Type B pancreatic cell (in vitro differentiated cells): Measurements from ENCODE around the gene NME7. TPM values are rescaled to one million over a fixed set of nuclear protein-coding genes. Genes with fewer than 3 reads are reported as not detected.
A peak's percentile ranks its signal among the peaks of the same experiment; 100 is the strongest.

Experiments
- DNase-seq: peaks from one replicate; pipeline ENCODE4 v3.0.0; 2021; ENCODE audit warnings: mixed read lengths; ENCODE audit not compliant: unreplicated experiment; ENCODE audit errors: extremely low spot score
- H3K27ac Mint-ChIP-seq: 2 replicates; pipeline ENCODE4 v1.8.0; 2021; ENCODE audit warnings: mild to moderate bottlenecking, mixed read lengths
- H3K27me3 Mint-ChIP-seq: 2 replicates; pipeline ENCODE4 v1.8.0; 2021; ENCODE audit warnings: mixed read lengths
- H3K36me3 Mint-ChIP-seq: 2 replicates; pipeline ENCODE4 v1.8.0; 2021; ENCODE audit warnings: mixed read lengths
- H3K4me1 Mint-ChIP-seq: one replicate; pipeline ENCODE4 v1.8.0; 2021; ENCODE audit warnings: mixed read lengths; ENCODE audit not compliant: unreplicated experiment
- H3K4me3 Mint-ChIP-seq: 2 replicates; pipeline ENCODE4 v1.8.0; 2021; ENCODE audit warnings: mild to moderate bottlenecking, mixed read lengths
- H3K9me3 Mint-ChIP-seq: 2 replicates; pipeline ENCODE4 v1.8.0; 2021; ENCODE audit warnings: mixed read lengths
- total RNA-seq: library from RNA; stranded (reverse); gene quantifications from 2 replicates; pipeline ENCODE4 v1.2.1, GENCODE V29; 2021; ENCODE audit warnings: low replicate concordance
- TF ChIP-seq, protein P1 (sequence below): fragments of 200-600 bp; sonication (generic); conservative IDR thresholded peaks from 2 replicates; pipeline ENCODE4 v1.5.0; 2021; ENCODE audit warnings: antibody characterized with exemption, mild to moderate bottlenecking

NME7 gene
- total RNA-seq, 1 donor from 2014 or later = 25.9 TPM

GRCh38 chr1:169110236-169110635 lies 257.4 kb downstream of the NME7 start:
- peaks cover 45% of the 10 kb centered on the region for H3K4me1 Mint-ChIP-seq
- no peak for DNase-seq
- H3K9me3 Mint-ChIP-seq = no peaks in the 10 kb centered on the region
- H3K27ac Mint-ChIP-seq = peak overlapping the region; percentile 92
- no peaks in the 10 kb centered on the region for H3K27me3 Mint-ChIP-seq
- TF ChIP-seq, protein P1, sequence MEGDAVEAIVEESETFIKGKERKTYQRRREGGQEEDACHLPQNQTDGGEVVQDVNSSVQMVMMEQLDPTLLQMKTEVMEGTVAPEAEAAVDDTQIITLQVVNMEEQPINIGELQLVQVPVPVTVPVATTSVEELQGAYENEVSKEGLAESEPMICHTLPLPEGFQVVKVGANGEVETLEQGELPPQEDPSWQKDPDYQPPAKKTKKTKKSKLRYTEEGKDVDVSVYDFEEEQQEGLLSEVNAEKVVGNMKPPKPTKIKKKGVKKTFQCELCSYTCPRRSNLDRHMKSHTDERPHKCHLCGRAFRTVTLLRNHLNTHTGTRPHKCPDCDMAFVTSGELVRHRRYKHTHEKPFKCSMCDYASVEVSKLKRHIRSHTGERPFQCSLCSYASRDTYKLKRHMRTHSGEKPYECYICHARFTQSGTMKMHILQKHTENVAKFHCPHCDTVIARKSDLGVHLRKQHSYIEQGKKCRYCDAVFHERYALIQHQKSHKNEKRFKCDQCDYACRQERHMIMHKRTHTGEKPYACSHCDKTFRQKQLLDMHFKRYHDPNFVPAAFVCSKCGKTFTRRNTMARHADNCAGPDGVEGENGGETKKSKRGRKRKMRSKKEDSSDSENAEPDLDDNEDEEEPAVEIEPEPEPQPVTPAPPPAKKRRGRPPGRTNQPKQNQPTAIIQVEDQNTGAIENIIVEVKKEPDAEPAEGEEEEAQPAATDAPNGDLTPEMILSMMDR = no peak
- peak overlapping the region; percentile 94 for H3K4me3 Mint-ChIP-seq
- peaks cover 39% of the 10 kb centered on the region for H3K36me3 Mint-ChIP-seq

DNA sequence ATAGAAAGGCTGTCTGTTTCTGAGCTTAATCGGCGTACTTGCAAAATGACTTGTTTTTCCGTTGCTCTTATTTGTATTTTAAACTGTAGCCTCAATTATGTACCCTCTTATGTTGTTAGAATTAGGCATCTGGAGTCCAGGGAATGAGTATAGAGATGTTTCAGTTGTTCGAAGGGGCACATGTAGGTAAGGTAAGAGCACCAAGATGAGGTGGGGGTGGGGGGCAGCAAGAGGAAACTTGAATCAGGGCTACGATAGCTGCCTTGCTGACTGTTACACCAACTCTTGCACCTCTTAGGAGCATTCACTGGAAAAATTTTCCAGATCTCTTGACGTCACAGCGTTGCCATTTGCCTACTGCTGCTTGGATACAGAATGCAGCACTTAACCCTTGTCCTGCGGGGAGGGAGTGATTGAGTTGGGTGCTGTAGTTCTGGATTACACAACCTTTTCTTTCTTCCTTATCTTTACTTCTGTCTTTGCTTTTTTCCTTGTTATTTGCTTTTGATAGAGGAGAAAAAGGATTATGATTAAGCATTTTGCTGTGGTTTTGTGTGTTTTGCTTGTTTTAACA lies 257.9 kb downstream of the NME7 start:
- peaks cover 45% of the 10 kb centered on the region for H3K4me1 Mint-ChIP-seq
- peak overlapping the region; percentile 94 for H3K4me3 Mint-ChIP-seq
- no peaks in the 10 kb centered on the region for H3K27me3 Mint-ChIP-seq
- peaks cover 38% of the 10 kb centered on the region for H3K36me3 Mint-ChIP-seq
- TF ChIP-seq, protein P1 = no peak
- no peak for DNase-seq
- H3K9me3 Mint-ChIP-seq = no peaks in the 10 kb centered on the region
- peak overlapping the region; percentile 92 for H3K27ac Mint-ChIP-seq

DNA sequence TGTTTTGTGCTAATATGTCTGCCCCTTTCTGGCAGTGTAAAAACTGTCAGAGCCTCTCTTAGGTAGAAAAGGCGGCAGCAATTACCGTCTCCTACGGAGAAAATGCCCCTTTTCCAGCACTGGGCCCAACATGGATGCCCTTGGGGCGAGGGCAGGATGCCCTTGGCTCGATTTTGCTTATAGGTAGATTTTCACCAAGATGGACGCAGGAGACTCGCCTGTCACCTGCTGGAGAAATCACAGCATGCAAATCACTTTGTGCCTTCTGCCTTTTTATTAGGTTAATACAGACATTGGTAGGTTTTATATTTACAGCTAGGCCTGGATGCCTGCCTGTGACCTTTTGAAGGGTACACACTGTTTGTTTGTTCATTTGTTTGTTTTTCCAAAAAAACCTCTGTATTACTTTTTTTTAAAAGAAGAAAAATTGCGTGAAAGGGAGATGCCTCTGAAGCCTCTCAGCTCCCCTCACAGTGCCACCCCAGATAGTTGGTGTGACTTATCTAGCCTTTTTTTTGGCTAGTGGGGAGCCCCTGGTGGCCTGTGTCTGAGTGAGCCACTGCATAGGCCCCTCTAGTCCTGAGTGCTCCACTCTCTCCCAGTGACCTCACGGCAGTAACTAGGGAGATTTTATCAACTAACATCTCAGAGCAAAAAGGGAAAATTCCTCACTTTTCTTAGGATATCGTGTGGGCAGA lies 258.6 kb downstream of the NME7 start:
- TF ChIP-seq, protein P1 = peak; percentile 59
- Mint-ChIP-seq H3K36me3 (peaks cover 33% of the 10 kb centered on the region), H3K27me3 (no peaks in the 10 kb centered on the region), H3K9me3 (no peaks in the 10 kb centered on the region), H3K4me1 (peaks cover 41% of the 10 kb centered on the region), H3K4me3 (peak overlapping the region; percentile 94), H3K27ac (peak overlapping the region; percentile 92)
- DNase-seq = no peak

DNA sequence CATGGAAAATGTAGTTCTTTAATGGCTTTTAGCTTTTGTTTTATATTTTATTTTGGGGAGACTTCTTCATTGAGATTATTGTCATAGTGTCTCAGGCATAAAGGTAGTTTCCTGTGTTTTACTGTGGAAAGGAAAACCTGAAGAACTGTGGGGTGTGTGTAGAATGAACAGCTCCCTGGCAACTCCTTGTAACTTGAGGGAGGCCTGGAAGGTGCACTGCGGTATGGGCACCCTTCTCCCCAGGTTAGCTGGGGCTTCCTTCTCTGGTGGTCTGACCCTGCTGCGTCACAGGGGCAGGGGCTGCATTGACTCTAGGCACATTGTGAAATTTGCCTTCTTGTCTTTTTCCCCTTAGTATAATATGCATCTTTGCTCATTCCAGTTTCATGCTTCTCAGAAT lies 259.4 kb downstream of the NME7 start:
- H3K27ac Mint-ChIP-seq = peak overlapping the region; percentile 92

DNA sequence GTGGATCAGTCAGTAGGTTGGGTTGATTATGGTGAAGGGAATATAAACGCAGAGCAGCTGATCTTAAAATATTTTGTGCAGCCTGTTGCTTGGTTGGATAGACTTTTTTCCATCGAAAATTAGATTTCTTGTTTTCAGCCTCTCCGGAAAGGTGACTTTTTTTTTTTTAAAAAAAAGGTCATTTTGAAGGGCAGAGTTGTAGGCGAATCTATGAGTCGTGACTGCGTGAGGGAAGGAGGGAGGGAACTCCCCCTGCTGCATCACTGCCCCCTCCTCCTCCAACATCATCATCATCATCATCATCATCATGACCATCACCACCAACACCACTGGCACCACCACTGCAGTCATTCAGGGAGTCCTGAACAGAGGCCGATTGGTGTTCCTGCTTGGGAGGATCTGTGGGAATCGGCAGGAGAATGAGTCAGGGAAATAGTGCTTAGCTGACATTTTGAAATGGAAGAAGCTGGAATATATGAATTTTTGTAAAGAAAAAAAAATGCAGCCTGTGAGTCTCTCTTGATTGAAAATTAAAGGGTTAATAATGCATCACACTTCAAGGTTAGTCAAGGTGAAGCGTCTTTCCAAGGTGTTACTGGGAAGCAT lies 259.9 kb downstream of the NME7 start:
- Mint-ChIP-seq H3K9me3 (peaks cover under 1% of the 10 kb centered on the region), H3K27ac (peak overlapping the region; percentile 92), H3K27me3 (no peaks in the 10 kb centered on the region), H3K36me3 (peaks cover 23% of the 10 kb centered on the region), H3K4me3 (peak overlapping the region; percentile 94), H3K4me1 (peaks cover 35% of the 10 kb centered on the region)
- no peak for DNase-seq
- TF ChIP-seq, protein P1 = no peak

More for the DNA sequence above, 259.4 kb downstream of the NME7 start:
- Mint-ChIP-seq H3K27me3 (no peaks in the 10 kb centered on the region), H3K4me1 (peaks cover 35% of the 10 kb centered on the region), H3K4me3 (peak overlapping the region; percentile 94), H3K36me3 (peaks cover 25% of the 10 kb centered on the region), H3K9me3 (no peaks in the 10 kb centered on the region)
- TF ChIP-seq, protein P1 = no peak
- DNase-seq = no peak
